CD4-positive, alpha-beta memory T cell (primary cell): Measurements from ENCODE around the gene TNS1. TPM values are rescaled to one million over a fixed set of nuclear protein-coding genes. Genes with fewer than 3 reads are reported as not detected.

Experiments used
- CTCF ChIA-PET: fragments of 350-600 bp; sonication (Branson Sonifier 250); formaldehyde crosslinking; loops from one replicate; lab custom pipeline; 2021; ENCODE audit warnings: inconsistent platforms; ENCODE audit not compliant: partially characterized antibody; lab: Charles Lee
- POLR2A ChIA-PET: fragments of 350-600 bp; sonication (Branson Sonifier 250); formaldehyde crosslinking; loops from one replicate; lab custom pipeline; 2021; ENCODE audit not compliant: partially characterized antibody; lab: Charles Lee
- DNase-seq, 5 donors: peaks; one replicate each; pipeline versions ENCODE4 v3.0.0 to v3.0.0-alpha.2; 2020 to 2022; ENCODE audit warnings: mixed read lengths in 1 of 5
- H3K27ac ChIP-seq: one replicate; pipeline ENCODE4 v1.7.0; 2013; ENCODE audit warnings: low read depth, low read length
- H3K27me3 ChIP-seq: 2 replicates; pipeline ENCODE4 v1.7.0; 2013; ENCODE audit warnings: mild to moderate bottlenecking, low read length, moderate library complexity; ENCODE audit not compliant: insufficient read depth
- H3K36me3 ChIP-seq: 2 replicates; pipeline ENCODE4 v1.7.0; 2013; ENCODE audit warnings: mild to moderate bottlenecking, low read length, moderate library complexity; ENCODE audit not compliant: insufficient read depth
- H3K4me1 ChIP-seq: 2 replicates; pipeline ENCODE4 v1.7.0; 2013; ENCODE audit warnings: mild to moderate bottlenecking, low read length, moderate library complexity; ENCODE audit not compliant: insufficient read depth
- H3K4me3 ChIP-seq, 2 donors: one replicate each; pipeline ENCODE4 v1.7.0; 2013; ENCODE audit warnings: low read length in 2 of 2, mild to moderate bottlenecking in 1 of 2
- H3K9me3 ChIP-seq, 2 donors: one replicate each; pipeline ENCODE4 v1.7.0; 2013; ENCODE audit warnings: low read length in 2 of 2, control low read depth in 1 of 2; ENCODE audit not compliant: control insufficient read depth in 1 of 2
- H3K27ac Mint-ChIP-seq, 7 donors: one replicate each; pipeline ENCODE4 v1.8.0; 2020 to 2021; ENCODE audit warnings: mixed read lengths in 7 of 7, mild to moderate bottlenecking in 6 of 7, inconsistent platforms in 3 of 7, moderate library complexity in 3 of 7
- H3K27me3 Mint-ChIP-seq, 2 donors: one replicate each; pipeline ENCODE4 v1.8.0; 2020 to 2021; ENCODE audit warnings: mixed read lengths in 2 of 2
- H3K36me3 Mint-ChIP-seq, 2 donors: one replicate each; pipeline ENCODE4 v1.8.0; 2020 to 2021; ENCODE audit warnings: mixed read lengths in 2 of 2, inconsistent platforms in 1 of 2, mild to moderate bottlenecking in 1 of 2
- H3K4me1 Mint-ChIP-seq, 4 donors: one replicate each; pipeline ENCODE4 v1.8.0; 2020 to 2021; ENCODE audit warnings: mixed read lengths in 4 of 4, mild to moderate bottlenecking in 1 of 4
- H3K4me3 Mint-ChIP-seq, 8 donors: one replicate each; pipeline ENCODE4 v1.8.0; 2020 to 2021; ENCODE audit warnings: mixed read lengths in 8 of 8, mild to moderate bottlenecking in 7 of 8, moderate library complexity in 6 of 8, inconsistent platforms in 3 of 8
- H3K9me3 Mint-ChIP-seq, 8 donors: one replicate each; pipeline ENCODE4 v1.8.0; 2020 to 2021; ENCODE audit warnings: mixed read lengths in 8 of 8, mild to moderate bottlenecking in 5 of 8, inconsistent platforms in 3 of 8, moderate library complexity in 1 of 8
- intact Hi-C: fragments of 100-400 bp; cut with micrococcal nuclease; formaldehyde crosslinking; loops from one replicate; pipeline ENCODE4 v1.15.1; 2023
- polyA plus RNA-seq, 2 donors: library from polyadenylated mRNA; unstranded; fragments of 300-500 nt; fragmentation: Illumina TruSeq; gene quantifications; one replicate each; pipeline ENCODE4 v1.2.3, GENCODE V29; 2021
- total RNA-seq, 2 experiments: library from RNA; stranded (reverse); gene quantifications; one replicate each; pipeline ENCODE4 v1.2.3, GENCODE V29; 2021

Gene TNS1
- total and polyA plus RNA-seq, 4 experiments from 2014 or later: 0.78 to 1.2 TPM; not detected in 2

DNA sequence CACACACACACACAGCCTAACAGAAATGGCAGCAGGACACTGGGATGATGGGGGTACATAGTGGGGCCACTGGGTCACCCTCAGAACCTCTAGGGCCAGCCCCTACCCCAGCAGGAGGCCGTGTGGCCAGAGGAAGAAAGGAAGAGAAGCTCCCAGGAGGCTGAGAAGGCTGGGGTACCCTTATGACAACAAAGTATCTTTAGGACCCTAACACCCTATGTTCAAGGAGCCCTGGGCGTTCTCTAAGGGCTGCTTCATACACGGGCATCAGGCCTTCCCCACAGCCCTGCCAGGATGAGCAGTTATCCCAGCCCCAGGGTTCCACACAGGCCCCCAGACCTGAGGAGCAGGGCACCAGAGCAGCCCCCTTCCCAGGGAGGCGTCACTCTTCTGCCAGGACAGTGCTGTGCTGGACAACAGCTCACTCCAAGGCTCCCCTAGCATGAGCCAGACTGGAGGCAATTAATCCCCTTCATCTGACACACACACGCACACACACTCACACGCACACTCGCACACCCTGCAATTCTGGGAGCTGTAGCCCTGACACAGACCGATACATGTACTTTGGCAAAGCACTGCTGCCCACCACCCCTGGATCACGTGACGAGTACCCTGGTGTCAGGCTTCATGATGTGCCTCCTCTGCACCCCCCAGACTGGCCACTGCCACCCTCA lies 163.6 kb downstream of the TNS1 start:
- H3K36me3 ChIP-seq: no peaks in the 10 kb centered on the region
- H3K27ac ChIP-seq: no peak overlapping the region
- no peaks in the 10 kb centered on the region for H3K27me3 ChIP-seq
- no peak overlapping the region for H3K4me3 ChIP-seq
- Mint-ChIP-seq H3K36me3 (no peaks in the 10 kb centered on the region), H3K4me1 (no peaks in the 10 kb centered on the region), H3K27ac (no peak overlapping the region), H3K9me3 (no peaks in the 10 kb centered on the region), H3K4me3 (no peak overlapping the region), H3K27me3 (peaks cover 0 to 10% of the 10 kb centered on the region in 2 donors)
- DNase-seq: no peak
- POLR2A ChIA-PET: no interaction called here
- intact Hi-C loops: no loop called here
- CTCF ChIA-PET: no interaction called here
- H3K9me3 ChIP-seq: no peaks in the 10 kb centered on the region
- no peaks in the 10 kb centered on the region for H3K4me1 ChIP-seq

DNA sequence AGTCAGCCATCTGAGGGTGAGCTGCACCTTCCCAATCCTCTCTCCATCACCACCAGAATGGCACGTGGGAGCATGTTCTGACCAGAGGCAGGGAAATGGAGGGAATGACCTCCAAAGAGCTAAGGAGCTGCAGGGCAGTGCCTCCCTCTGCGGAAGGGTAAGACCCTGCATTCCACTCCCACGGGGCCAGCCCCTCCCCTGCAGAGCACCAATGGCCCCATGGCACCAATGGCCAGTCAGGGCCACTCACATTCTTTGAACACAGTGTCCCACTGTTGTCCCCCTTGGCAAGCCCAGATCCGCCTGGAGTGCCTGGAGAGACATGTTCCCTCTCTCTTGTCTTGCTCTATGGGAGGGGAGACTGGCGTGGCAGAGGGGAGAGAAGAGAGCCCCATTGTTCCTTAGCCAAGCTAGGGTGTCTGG lies 164.4 kb downstream of the TNS1 start:
- Mint-ChIP-seq H3K27ac (no peak overlapping the region), H3K27me3 (peaks cover 0 to 10% of the 10 kb centered on the region in 2 donors), H3K4me1 (no peaks in the 10 kb centered on the region), H3K9me3 (no peaks in the 10 kb centered on the region), H3K4me3 (no peak overlapping the region), H3K36me3 (no peaks in the 10 kb centered on the region)
- ChIA-PET POLR2A (no interaction called here), CTCF (no interaction called here)
- no peaks in the 10 kb centered on the region for H3K4me1 ChIP-seq
- no peak overlapping the region for H3K4me3 ChIP-seq
- no peaks in the 10 kb centered on the region for H3K27me3 ChIP-seq
- no peaks in the 10 kb centered on the region for H3K36me3 ChIP-seq
- intact Hi-C loops: no loop called here
- H3K27ac ChIP-seq: no peak overlapping the region
- DNase-seq: no peak
- H3K9me3 ChIP-seq: no peaks in the 10 kb centered on the region

DNA sequence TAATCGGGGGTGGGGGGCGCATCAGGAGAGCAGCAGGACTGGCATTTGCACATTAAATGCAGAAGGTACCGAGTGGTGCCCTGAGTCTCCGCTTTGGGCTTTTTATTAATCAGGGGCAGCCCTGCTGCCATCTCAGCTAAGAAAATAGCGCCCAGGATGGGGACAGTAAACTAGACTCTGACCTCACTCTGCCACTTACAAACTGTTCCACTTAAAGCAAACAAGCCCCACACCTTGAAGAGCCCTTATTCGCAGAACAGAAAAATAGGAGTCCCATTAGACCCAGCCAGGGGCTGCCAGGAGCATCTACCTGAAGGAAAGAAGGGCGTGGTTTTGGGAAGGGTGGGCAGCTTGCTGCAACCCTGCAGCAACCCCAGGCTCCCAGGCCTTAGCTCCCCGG lies 165.3 kb downstream of the TNS1 start:
- Mint-ChIP-seq H3K36me3 (no peaks in the 10 kb centered on the region), H3K4me1 (no peaks in the 10 kb centered on the region), H3K4me3 (no peak overlapping the region), H3K9me3 (no peaks in the 10 kb centered on the region), H3K27me3 (peaks cover 0 to 10% of the 10 kb centered on the region in 2 donors), H3K27ac (no peak overlapping the region)
- ChIA-PET CTCF (no interaction called here), POLR2A (no interaction called here)
- no peaks in the 10 kb centered on the region for H3K9me3 ChIP-seq
- H3K4me1 ChIP-seq: no peaks in the 10 kb centered on the region
- H3K27ac ChIP-seq: no peak overlapping the region
- no peaks in the 10 kb centered on the region for H3K27me3 ChIP-seq
- intact Hi-C loops: no loop called here
- H3K36me3 ChIP-seq: no peaks in the 10 kb centered on the region
- no peak for DNase-seq
- H3K4me3 ChIP-seq: no peak overlapping the region

GRCh38 chr2:217836901-217837491 lies 165.8 kb downstream of the TNS1 start:
- CTCF ChIA-PET: interaction anchor here (1.2 kb wide), 1 partner anchor 51 kb away, joined by 3 read pairs; no protein-coding TSS in a partner anchor
- H3K36me3 ChIP-seq: no peaks in the 10 kb centered on the region
- H3K4me3 ChIP-seq: no peak overlapping the region
- POLR2A ChIA-PET: no interaction called here
- Mint-ChIP-seq H3K4me1 (no peaks in the 10 kb centered on the region), H3K36me3 (no peaks in the 10 kb centered on the region), H3K27me3 (peaks cover 0 to 12% of the 10 kb centered on the region in 2 donors), H3K9me3 (no peaks in the 10 kb centered on the region), H3K4me3 (no peak overlapping the region), H3K27ac (no peak overlapping the region)
- H3K27me3 ChIP-seq: no peaks in the 10 kb centered on the region
- intact Hi-C loops: no loop called here
- no peaks in the 10 kb centered on the region for H3K4me1 ChIP-seq
- no peak for DNase-seq
- no peak overlapping the region for H3K27ac ChIP-seq
- no peaks in the 10 kb centered on the region for H3K9me3 ChIP-seq

DNA sequence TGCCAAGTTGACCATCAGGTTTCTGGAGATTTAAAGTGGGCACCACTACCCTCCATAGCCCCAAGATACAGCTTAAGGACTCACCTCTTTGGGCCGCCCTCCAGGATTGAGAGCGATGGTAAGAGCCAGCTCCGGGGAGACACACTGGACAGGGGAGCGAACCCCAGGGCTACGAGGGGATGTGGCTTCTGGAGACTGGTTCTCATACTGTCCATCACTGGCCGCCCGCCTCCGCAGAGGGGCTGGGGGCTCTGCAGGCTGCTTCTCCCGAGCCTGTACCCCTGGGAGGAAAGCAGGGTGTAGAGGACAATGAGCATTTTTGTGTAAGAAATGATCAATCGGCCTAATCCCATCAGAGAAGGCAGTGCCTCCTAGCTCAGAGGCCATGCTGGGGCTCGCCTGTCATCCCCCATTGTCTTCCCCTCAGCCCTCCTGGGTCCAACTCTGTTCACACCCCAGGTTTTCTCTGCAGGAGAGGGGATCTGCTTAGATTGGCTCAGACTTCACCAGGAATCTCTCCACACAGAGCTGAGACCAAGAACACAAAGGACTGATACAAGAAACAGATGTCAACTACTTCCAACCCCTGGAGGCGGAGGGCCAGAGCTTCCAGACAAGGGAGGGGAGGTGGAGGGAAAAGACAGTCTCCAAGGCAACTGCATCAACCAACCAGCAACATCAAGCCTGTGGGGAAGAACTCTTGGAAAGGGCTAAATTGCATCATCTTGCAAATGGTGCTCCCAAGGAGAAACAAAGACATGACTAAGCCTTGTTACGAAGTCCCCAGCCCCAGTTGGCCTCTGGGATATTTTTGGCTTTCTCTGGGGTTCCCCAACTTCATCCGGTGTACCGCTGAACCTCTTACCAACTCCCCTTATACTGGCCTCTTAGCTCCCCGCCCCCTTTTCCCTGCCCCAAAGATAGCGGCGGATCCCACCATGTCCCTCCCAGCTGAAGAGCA lies 166.6 kb downstream of the TNS1 start:
- no peaks in the 10 kb centered on the region for H3K9me3 Mint-ChIP-seq
- no peak overlapping the region for H3K27ac ChIP-seq
- H3K27me3 Mint-ChIP-seq: peaks cover 2 to 12% of the 10 kb centered on the region in 2 donors
- no peak overlapping the region for H3K4me3 Mint-ChIP-seq
- no peaks in the 10 kb centered on the region for H3K36me3 Mint-ChIP-seq
- H3K9me3 ChIP-seq: no peaks in the 10 kb centered on the region
- H3K4me1 Mint-ChIP-seq: no peaks in the 10 kb centered on the region
- intact Hi-C loops: no loop called here
- POLR2A ChIA-PET: no interaction called here
- no peaks in the 10 kb centered on the region for H3K4me1 ChIP-seq
- DNase-seq: no peak
- no peaks in the 10 kb centered on the region for H3K36me3 ChIP-seq
- H3K27ac Mint-ChIP-seq: no peak overlapping the region
- H3K27me3 ChIP-seq: no peaks in the 10 kb centered on the region
- CTCF ChIA-PET: interaction anchor here (1.2 kb wide), 1 partner anchor 50 kb away, joined by 3 read pairs; no protein-coding TSS in a partner anchor
- no peak overlapping the region for H3K4me3 ChIP-seq

- no peaks in the 10 kb centered on the region for H3K27me3 ChIP-seq
- H3K36me3 ChIP-seq: no peaks in the 10 kb centered on the region
- Mint-ChIP-seq H3K4me3 (no peak overlapping the region), H3K27me3 (peaks cover 2 to 12% of the 10 kb centered on the region in 2 donors), H3K36me3 (no peaks in the 10 kb centered on the region), H3K9me3 (no peaks in the 10 kb centered on the region), H3K27ac (no peak overlapping the region), H3K4me1 (no peaks in the 10 kb centered on the region)
- no peak overlapping the region for H3K4me3 ChIP-seq
- H3K27ac ChIP-seq: no peak overlapping the region
- ChIA-PET CTCF (no interaction called here), POLR2A (no interaction called here)
- DNase-seq: no peak
- intact Hi-C loops: no loop called here
- no peaks in the 10 kb centered on the region for H3K4me1 ChIP-seq
- no peaks in the 10 kb centered on the region for H3K9me3 ChIP-seq
Measured at GRCh38 chr2:217834744-217835513, 167.9 kb downstream of the TNS1 start.
